Stimulated activated CD8-positive, alpha-beta memory T cell treated with anti-CD3 and anti-CD28 coated beads, Interleukin-15, amount 100 ng/mL, for 24 hours (primary cell): ENCODE measurements around the gene TBCEL.
"Not testable (repeated sequence)": the region's sequence is repeated elsewhere in the genome, so short reads cannot be mapped to it uniquely, and the experiment has no call there.

Source experiments
- DNase-seq: peaks from one replicate; pipeline ENCODE4 v3.0.0-alpha.2; 2020; ENCODE audit warnings: low read depth

Gene TBCEL

GRCh38 chr11:121029153-121029552 lies 5.3 kb downstream of the TBCEL start:
- DNase-seq: no peak

GRCh38 chr11:121029813-121030445 lies 6.0 kb downstream of the TBCEL start:
- DNase-seq: no peak

GRCh38 chr11:121031167-121031566 lies 7.3 kb downstream of the TBCEL start:
- DNase-seq: no peak

GRCh38 chr11:121031648-121032047 lies 7.7 kb downstream of the TBCEL start:
- not testable (repeated sequence) for DNase-seq

- DNase-seq: no peak
Measured at GRCh38 chr11:121032546-121032945, 8.6 kb downstream of the TBCEL start.

- no peak for DNase-seq
Measured at GRCh38 chr11:121033635-121034034, 9.7 kb downstream of the TBCEL start.

- DNase-seq: no peak
Measured at GRCh38 chr11:121035169-121035755, 11.4 kb downstream of the TBCEL start.

- DNase-seq: no peak
Measured at GRCh38 chr11:121035780-121036179, 11.9 kb downstream of the TBCEL start.

- no peak for DNase-seq
Measured at GRCh38 chr11:121037016-121037415, 13.1 kb downstream of the TBCEL start.

GRCh38 chr11:121038648-121039409 lies 14.9 kb downstream of the TBCEL start:
- no peak for DNase-seq

- DNase-seq: no peak
Measured at GRCh38 chr11:121039971-121040613, 16.2 kb downstream of the TBCEL start.

GRCh38 chr11:121040614-121041002 lies 16.7 kb downstream of the TBCEL start:
- no peak for DNase-seq

- no peak for DNase-seq
Measured at GRCh38 chr11:121041072-121041471, 17.2 kb downstream of the TBCEL start.

- no peak for DNase-seq
Measured at GRCh38 chr11:121042296-121042695, 18.4 kb downstream of the TBCEL start.

- no peak for DNase-seq
Measured at GRCh38 chr11:121047926-121048325, 24.0 kb downstream of the TBCEL start.

GRCh38 chr11:121048464-121049233 lies 24.7 kb downstream of the TBCEL start:
- no peak for DNase-seq

GRCh38 chr11:121053244-121053643 lies 29.3 kb downstream of the TBCEL start:
- no peak for DNase-seq

- DNase-seq: no peak
Measured at GRCh38 chr11:121054266-121054665, 30.4 kb downstream of the TBCEL start.

GRCh38 chr11:121055076-121055475 lies 31.2 kb downstream of the TBCEL start:
- no peak for DNase-seq

- no peak for DNase-seq
Measured at GRCh38 chr11:121057922-121058321, 34.0 kb downstream of the TBCEL start.

- DNase-seq: no peak
Measured at GRCh38 chr11:121058941-121059340, 35.0 kb downstream of the TBCEL start.

GRCh38 chr11:121059605-121060004 lies 35.7 kb downstream of the TBCEL start:
- no peak for DNase-seq
